Lower leg skin (tissue), 4 donors: ENCODE data around the gene PCED1B. TPM values are rescaled to one million over a fixed set of nuclear protein-coding genes. Genes with fewer than 3 reads are reported as not detected.

Experiments
- DNase-seq, 2 donors: peaks; one replicate each; pipeline ENCODE4 v3.0.0-alpha.2; 2019; ENCODE audit warnings: low spot score in 2 of 2
- H3K4me3 ChIP-seq: fragments of 200-600 bp; sonication (generic); 2 replicates; pipeline ENCODE4 v1.5.1; 2017; ENCODE audit warnings: mild to moderate bottlenecking, low read depth; ENCODE audit not compliant: poor library complexity, severe bottlenecking
- CTCF ChIP-seq, 3 donors: fragments of 450-650 bp; IDR thresholded peaks; one replicate each; pipeline ENCODE4 v1.5.1; 2016; ENCODE audit warnings: antibody characterized with exemption in 3 of 3, mild to moderate bottlenecking in 3 of 3, moderate library complexity in 2 of 3
- POLR2A ChIP-seq, 2 donors: fragments of 450-650 bp; IDR thresholded peaks; one replicate each; pipeline ENCODE4 v1.6.1; 2016 to 2017; ENCODE audit warnings: antibody characterized with exemption in 2 of 2, mild to moderate bottlenecking in 1 of 2, moderate library complexity in 1 of 2
- WGBS, 2 donors: methylation state at CpG; one replicate each; pipeline ENCODE4 v1.1.5; 2018; 5-methylcytosine and 5-hydroxymethylcytosine counted together
- intact Hi-C: fragments of 100-400 bp; cut with DNase I; formaldehyde crosslinking; loops from one replicate; pipeline ENCODE4 v1.15.0; 2023; ENCODE audit warnings: low total_unique reads
- microRNA-seq, 2 donors: library from miRNA; unstranded; fragments of <30 nt; microRNA quantifications; one replicate each; pipeline ENCODE4, GENCODE V29; 2016; ENCODE audit warnings: borderline replicate concordance in 2 of 2, borderline number of aligned reads in 1 of 2
- total RNA-seq, 4 donors: library from RNA; depleted of rRNA; stranded (reverse); fragments of >200 nt; gene quantifications; one replicate each; pipeline ENCODE4 v1.1.0, GENCODE V29; 2016

The PCED1B gene
- total RNA-seq, 4 donors from 2014 or later: 0.23 to 3.0 (median 0.73) TPM

- intact Hi-C loops: no loop called here
- no peak overlapping the region for H3K4me3 ChIP-seq
- TF ChIP-seq POLR2A (IDR thresholded peaks at IDR 0.05) (no peak), CTCF (IDR thresholded peaks at IDR 0.05) (no peak)
- DNase-seq: no peak
- 86 to 90% methylated on average over 7 of the region's 7 CpGs for WGBS, 2 donors
These were observed 201.3 kb downstream of the PCED1B start for GRCh38 chr12:47280543-47281300.

GRCh38 chr12:47281667-47282171 lies 202.3 kb downstream of the PCED1B start:
- H3K4me3 ChIP-seq: no peak overlapping the region
- WGBS, 2 donors: 75 to 76% methylated on average over 4 of the region's 4 CpGs
- TF ChIP-seq POLR2A (IDR thresholded peaks at IDR 0.05) (no peak), CTCF (IDR thresholded peaks at IDR 0.05) (no peak)
- intact Hi-C loops: no loop called here
- DNase-seq: no peak

- intact Hi-C loops: no loop called here
- H3K4me3 ChIP-seq: no peak overlapping the region
- 87 to 91% methylated on average over 4 of the region's 4 CpGs for WGBS, 2 donors
- DNase-seq: no peak
- TF ChIP-seq CTCF (IDR thresholded peaks at IDR 0.05) (no peak), POLR2A (IDR thresholded peaks at IDR 0.05) (no peak)
These were observed 202.8 kb downstream of the PCED1B start for GRCh38 chr12:47282206-47282605.

Small RNA genes lying within 50 kb of the gene (microRNA-seq; reads per million reads assigned to microRNA genes)
- gene MIR4698: 0 reads per million in 2 donors

Other genes starting within 250 kb of the PCED1B start
- 1 to 10 TPM; 1.5 to 3.4 (median 3.1) TPM for gene AMIGO2, start 338 bp downstream of the PCED1B start, total RNA-seq